Neural crest cell (in vitro differentiated cells): ENCODE measurements around the gene GPR15LG. TPM values are rescaled to one million over a fixed set of nuclear protein-coding genes. Genes with fewer than 3 reads are reported as not detected.

Experiments
- DNase-seq: peaks from one replicate; pipeline ENCODE4 v3.0.0; 2021; ENCODE audit warnings: low read depth, mixed read lengths, low spot score
- H3K27ac Mint-ChIP-seq: one replicate; pipeline ENCODE4 v1.8.0; 2021; ENCODE audit warnings: mild to moderate bottlenecking, mixed read lengths; ENCODE audit not compliant: unreplicated experiment
- H3K27me3 Mint-ChIP-seq: 2 replicates; pipeline ENCODE4 v1.8.0; 2021; ENCODE audit warnings: low read depth, mild to moderate bottlenecking, mixed read lengths
- H3K36me3 Mint-ChIP-seq: 2 replicates; pipeline ENCODE4 v1.8.0; 2021; ENCODE audit warnings: low read depth, mild to moderate bottlenecking, mixed read lengths
- H3K4me1 Mint-ChIP-seq: 2 replicates; pipeline ENCODE4 v1.8.0; 2021; ENCODE audit warnings: mixed read lengths
- H3K4me3 Mint-ChIP-seq: one replicate; pipeline ENCODE4 v1.8.0; 2021; ENCODE audit warnings: mild to moderate bottlenecking, mixed read lengths
- H3K9me3 Mint-ChIP-seq: 2 replicates; pipeline ENCODE4 v1.8.0; 2021; ENCODE audit warnings: mixed read lengths
- total RNA-seq: library from RNA; stranded (reverse); gene quantifications from 2 replicates; pipeline ENCODE4 v1.2.1, GENCODE V29; 2021
- TF ChIP-seq, protein P1 (sequence below): fragments of 200-600 bp; sonication (generic); conservative IDR thresholded peaks from 2 replicates; pipeline ENCODE4 v1.5.0; 2021; ENCODE audit warnings: antibody characterized with exemption, mild to moderate bottlenecking

GPR15LG gene
- total RNA-seq, 1 donor from 2014 or later = not detected

DNA sequence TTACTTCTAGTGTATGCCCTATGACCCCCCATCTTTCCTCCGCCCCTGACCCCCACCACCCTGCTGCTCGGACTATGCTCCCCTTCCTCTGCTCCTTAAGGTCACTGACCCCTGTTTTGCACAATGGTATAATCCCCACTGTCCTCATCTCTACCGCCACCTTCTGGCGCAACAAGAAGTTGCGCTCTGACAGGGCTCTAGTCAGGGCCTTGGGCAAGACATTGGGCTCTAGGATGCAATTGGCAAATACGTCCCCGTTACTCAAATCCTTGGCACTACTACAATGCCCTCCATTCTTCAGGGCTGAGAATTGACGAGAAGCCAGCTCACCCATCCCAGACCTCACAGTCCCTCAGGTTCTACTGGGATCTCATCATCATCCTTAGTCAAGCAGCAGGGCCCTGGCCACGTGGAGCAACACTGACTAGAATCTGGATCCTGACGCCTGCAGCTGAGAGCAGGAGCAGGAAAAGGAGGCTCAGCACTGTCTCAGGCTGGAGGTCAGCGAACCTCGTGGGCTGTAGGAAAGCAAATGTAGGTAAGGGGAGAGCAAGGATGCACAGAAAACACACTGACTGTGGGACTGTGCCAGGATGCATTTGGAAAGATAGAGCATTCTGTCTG, 41.1 kb downstream of the GPR15LG start:
- H3K36me3 Mint-ChIP-seq = peaks cover 5% of the 10 kb centered on the region
- no peaks in the 10 kb centered on the region for H3K4me1 Mint-ChIP-seq
- peak overlapping the region; percentile 83 for H3K27ac Mint-ChIP-seq
- H3K4me3 Mint-ChIP-seq = no peak overlapping the region
- no peak for DNase-seq
- peaks cover 2% of the 10 kb centered on the region for H3K9me3 Mint-ChIP-seq
- TF ChIP-seq, protein P1, sequence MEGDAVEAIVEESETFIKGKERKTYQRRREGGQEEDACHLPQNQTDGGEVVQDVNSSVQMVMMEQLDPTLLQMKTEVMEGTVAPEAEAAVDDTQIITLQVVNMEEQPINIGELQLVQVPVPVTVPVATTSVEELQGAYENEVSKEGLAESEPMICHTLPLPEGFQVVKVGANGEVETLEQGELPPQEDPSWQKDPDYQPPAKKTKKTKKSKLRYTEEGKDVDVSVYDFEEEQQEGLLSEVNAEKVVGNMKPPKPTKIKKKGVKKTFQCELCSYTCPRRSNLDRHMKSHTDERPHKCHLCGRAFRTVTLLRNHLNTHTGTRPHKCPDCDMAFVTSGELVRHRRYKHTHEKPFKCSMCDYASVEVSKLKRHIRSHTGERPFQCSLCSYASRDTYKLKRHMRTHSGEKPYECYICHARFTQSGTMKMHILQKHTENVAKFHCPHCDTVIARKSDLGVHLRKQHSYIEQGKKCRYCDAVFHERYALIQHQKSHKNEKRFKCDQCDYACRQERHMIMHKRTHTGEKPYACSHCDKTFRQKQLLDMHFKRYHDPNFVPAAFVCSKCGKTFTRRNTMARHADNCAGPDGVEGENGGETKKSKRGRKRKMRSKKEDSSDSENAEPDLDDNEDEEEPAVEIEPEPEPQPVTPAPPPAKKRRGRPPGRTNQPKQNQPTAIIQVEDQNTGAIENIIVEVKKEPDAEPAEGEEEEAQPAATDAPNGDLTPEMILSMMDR = peak; percentile 50
- no peaks in the 10 kb centered on the region for H3K27me3 Mint-ChIP-seq

GRCh38 chr10:84216834-84217233, 43.2 kb downstream of the GPR15LG start:
- Mint-ChIP-seq H3K4me1 (no peaks in the 10 kb centered on the region), H3K36me3 (peaks cover 5% of the 10 kb centered on the region), H3K27me3 (no peaks in the 10 kb centered on the region), H3K9me3 (peaks cover 2% of the 10 kb centered on the region), H3K27ac (no peak overlapping the region), H3K4me3 (no peak overlapping the region)
- TF ChIP-seq, protein P1 = no peak
- DNase-seq = no peak

- Mint-ChIP-seq H3K9me3 (peaks cover 2% of the 10 kb centered on the region), H3K36me3 (peaks cover 2% of the 10 kb centered on the region), H3K4me1 (no peaks in the 10 kb centered on the region), H3K27me3 (no peaks in the 10 kb centered on the region), H3K27ac (no peak overlapping the region), H3K4me3 (no peak overlapping the region)
- DNase-seq = no peak
- TF ChIP-seq, protein P1 = no peak
Measured at GRCh38 chr10:84217746-84218145, 44.1 kb downstream of the GPR15LG start.

- Mint-ChIP-seq H3K36me3 (no peaks in the 10 kb centered on the region), H3K9me3 (no peaks in the 10 kb centered on the region), H3K4me3 (no peak overlapping the region), H3K27ac (no peak overlapping the region), H3K27me3 (peaks cover 21% of the 10 kb centered on the region), H3K4me1 (no peaks in the 10 kb centered on the region)
- no peak for DNase-seq
- TF ChIP-seq, protein P1 = no peak
Measured at GRCh38 chr10:84221916-84222315, 48.3 kb downstream of the GPR15LG start.

GRCh38 chr10:84224411-84225028, 50.9 kb downstream of the GPR15LG start:
- no peaks in the 10 kb centered on the region for H3K4me1 Mint-ChIP-seq
- H3K4me3 Mint-ChIP-seq = no peak overlapping the region
- peaks cover 43% of the 10 kb centered on the region for H3K27me3 Mint-ChIP-seq
- TF ChIP-seq, protein P1 = no peak
- H3K27ac Mint-ChIP-seq = no peak overlapping the region
- DNase-seq = peak; percentile 29
- no peaks in the 10 kb centered on the region for H3K36me3 Mint-ChIP-seq
- H3K9me3 Mint-ChIP-seq = no peaks in the 10 kb centered on the region
